GM12878 (cell line): ENCODE results near the gene SNX3. TPM values are rescaled to one million over a fixed set of nuclear protein-coding genes. Genes with fewer than 3 reads are reported as not detected.
A peak's percentile ranks its signal among the peaks of the same experiment; 100 is the strongest.

ENCODE experiments used
- ATAC-seq: fragments of 200-7000 bp; cut with Tn5 transposase; 3 replicates; pipeline ENCODE4 v1.9.1; 2020; ENCODE audit warnings: mild to moderate bottlenecking, moderate library complexity
- BruUV-seq: library from RNA; stranded (reverse); fragments of 400-500 nt; replicated peaks from 2 replicates; lab custom pipeline; 2021; lab: Mats Ljungman, UMichigan
- CTCF ChIA-PET: fragments of 300-600 bp; sonication (Branson Sonifier 250); formaldehyde crosslinking; extraction: SDS; loops from one replicate; lab custom pipeline; 2021; ENCODE audit warnings: inconsistent platforms; lab: Yijun Ruan, JAX
- POLR2A ChIA-PET: fragments of 350-600 bp; formaldehyde crosslinking; extraction: SDS; loops from one replicate; lab custom pipeline; 2021; ENCODE audit warnings: inconsistent platforms; lab: Charles Lee
- RAD21 ChIA-PET: fragments of 300-600 bp; sonication (Branson Sonifier 250); formaldehyde crosslinking; loops from one replicate; lab custom pipeline; 2023; ENCODE audit warnings: antibody characterized with exemption; ENCODE audit not compliant: unreplicated experiment; lab: Charles Lee
- SMC1A ChIA-PET: fragments of 300-600 bp; sonication (Branson Sonifier 250); formaldehyde crosslinking; loops from one replicate; lab custom pipeline; 2023; ENCODE audit not compliant: unreplicated experiment, uncharacterized antibody; lab: Charles Lee
- DNase-seq: peaks from one replicate; pipeline ENCODE4 v3.0.0-alpha.2; 2011; ENCODE audit warnings: low read depth, low spot score
- FAIRE-seq: peaks from 3 replicates; lab custom pipeline; 2011; peaks lifted over from hg19 to GRCh38; lab: Jason Lieb, UNC
- H2AFZ ChIP-seq: 2 replicates; pipeline ENCODE4 v1.6.0; 2011; ENCODE audit warnings: low read depth, low read length, control low read depth; ENCODE audit not compliant: control insufficient read depth
- H3K27ac ChIP-seq: 2 replicates; pipeline ENCODE4 v1.5.1; 2011; ENCODE audit warnings: control low read depth; ENCODE audit not compliant: control insufficient read depth, insufficient read depth
- H3K27me3 ChIP-seq, 2 experiments: replicated peaks in 1 of 2; 2 replicates each; pipeline versions ENCODE4 v1.6.0 to v1.6.1; 2011; ENCODE audit warnings: low read length in 1 of 2; ENCODE audit not compliant: control insufficient read depth in 2 of 2, insufficient read depth in 2 of 2
- H3K36me3 ChIP-seq, 2 experiments: 2 replicates each; pipeline ENCODE4 v1.5.1; 2011; ENCODE audit warnings: low read length in 1 of 2; ENCODE audit not compliant: control insufficient read depth in 2 of 2, insufficient read depth in 2 of 2
- H3K4me1 ChIP-seq: 2 replicates; pipeline ENCODE4 v1.6.1; 2011; ENCODE audit warnings: mild to moderate bottlenecking, low read length, moderate library complexity, mixed read lengths; ENCODE audit not compliant: control insufficient read depth, insufficient read depth
- H3K4me2 ChIP-seq: 2 replicates; pipeline ENCODE4 v1.6.0; 2011; ENCODE audit warnings: control low read depth; ENCODE audit not compliant: control insufficient read depth, insufficient read depth
- H3K4me3 ChIP-seq: fragments of 200-600 bp; sonication (generic); 2 replicates; pipeline ENCODE4 v1.5.1; 2016
- H3K79me2 ChIP-seq: 2 replicates; pipeline ENCODE4 v1.6.0; 2011; ENCODE audit warnings: low read length; ENCODE audit not compliant: control insufficient read depth, insufficient read depth
- H3K9ac ChIP-seq: 2 replicates; pipeline ENCODE4 v1.8.0; 2011; ENCODE audit warnings: low read length, control low read depth, mixed read lengths; ENCODE audit not compliant: control insufficient read depth, insufficient read depth
- H3K9me3 ChIP-seq: replicated peaks from 3 replicates; pipeline ENCODE4 v1.5.1; 2011; ENCODE audit warnings: mild to moderate bottlenecking, low read length; ENCODE audit not compliant: control insufficient read depth, insufficient read depth
- H4K20me1 ChIP-seq: 2 replicates; pipeline ENCODE4 v1.6.0; 2011; ENCODE audit not compliant: control insufficient read depth, insufficient read depth
- CEBPB ChIP-seq, 2 experiments: fragments of 150-350 bp in 1 of 2; IDR thresholded peaks; 2 replicates each; pipeline ENCODE4 v1.6.1; 2012 to 2014; ENCODE audit warnings: low read depth in 2 of 2, low read length in 2 of 2, borderline replicate concordance in 1 of 2, inconsistent platforms in 1 of 2
- KDM1A ChIP-seq: fragments of 200-600 bp; sonication (generic); IDR thresholded peaks from 2 replicates; pipeline ENCODE4 v1.6.1; 2016; ENCODE audit warnings: borderline replicate concordance
- LARP7 ChIP-seq: fragments of 450-650 bp; IDR thresholded peaks from 2 replicates; pipeline ENCODE4 v1.6.1; 2017; ENCODE audit warnings: mild to moderate bottlenecking
- NBN ChIP-seq: fragments of 450-650 bp; IDR thresholded peaks from 2 replicates; pipeline ENCODE4 v1.6.1; 2016
- NR2C2 ChIP-seq: IDR thresholded peaks from 2 replicates; pipeline ENCODE4 v1.6.1; 2011; ENCODE audit warnings: borderline replicate concordance, low read depth; ENCODE audit not compliant: control insufficient read depth, insufficient read length
- POLR2AphosphoS5 ChIP-seq: IDR thresholded peaks from 2 replicates; pipeline ENCODE4 v1.6.1; 2011; ENCODE audit warnings: mild to moderate bottlenecking, low read length, inconsistent platforms
- POU2F2 ChIP-seq: IDR thresholded peaks from 3 replicates; pipeline ENCODE4 v1.6.1; 2011; ENCODE audit warnings: low read depth, mild to moderate bottlenecking, low read length, borderline replicate concordance
- RELA ChIP-seq: fragments of 450-650 bp; IDR thresholded peaks from 2 replicates; pipeline ENCODE4 v1.8.0; 2014; ENCODE audit warnings: borderline replicate concordance; ENCODE audit not compliant: partially characterized antibody
- SIN3A ChIP-seq: IDR thresholded peaks from 2 replicates; pipeline ENCODE4 v1.6.1; 2012; ENCODE audit warnings: low read depth, low read length, improper control_type of control experiment
- SPI1 ChIP-seq: IDR thresholded peaks from 2 replicates; pipeline ENCODE4 v1.6.1; 2011; ENCODE audit warnings: low read depth, mild to moderate bottlenecking, low read length, moderate library complexity, borderline replicate concordance; ENCODE audit not compliant: insufficient read depth
- WGBS: methylation state at CpG from one replicate; pipeline ENCODE4 v1.1.6; 2016; ENCODE audit warnings: low lambda C conversion rate; ENCODE audit not compliant: insufficient replicate concordance, insufficient coverage; ENCODE audit errors: missing lambda C conversion rate; 5-methylcytosine and 5-hydroxymethylcytosine counted together
- in situ Hi-C: fragments of 300-500 bp; cut with MboI; formaldehyde crosslinking; loops from 9 replicates; pipeline ENCODE4 v1.14.3; 2018; ENCODE audit warnings: mixed read lengths
- intact Hi-C: fragments of 100-400 bp; cut with micrococcal nuclease; formaldehyde crosslinking; loops from one replicate; pipeline ENCODE4 v1.14.2; 2022; ENCODE audit not compliant: unreplicated experiment
- polyA plus RNA-seq, 11 experiments: library from polyadenylated mRNA; depleted of rRNA in 4 of 11; unstranded in 6 of 11; stranded (reverse) in 5 of 11; fragments of >200 nt; fragmentation: Nextera tagmentation in 4 of 11; fragmentation: Illumina TruSeq in 1 of 11; extraction: Ambion mirVana in 4 of 11; extraction: Trizol in 1 of 11; gene quantifications; 1 replicate in 1 of 11; 2 replicates in 10 of 11; pipeline versions ENCODE4 v1.2.1 to v1.2.3, GENCODE V29; 2011 to 2016; ENCODE audit warnings: inconsistent platforms in 2 of 11, missing spikeins in 2 of 11, low read depth in 1 of 11
- total RNA-seq, 4 experiments: library from RNA; depleted of rRNA in 3 of 4; stranded (reverse); fragments of >200 nt in 3 of 4; fragmentation: Illumina TruSeq in 1 of 4; extraction: Trizol in 1 of 4; gene quantifications; 2 replicates each; pipeline versions ENCODE4 v1.2.1 to v1.2.3, GENCODE V29; 2013 to 2021
- TF ChIP-seq, protein P1 (sequence below): fragments of 150-350 bp; IDR thresholded peaks from 2 replicates; pipeline ENCODE4 v1.6.1; 2014; ENCODE audit warnings: mild to moderate bottlenecking, low read depth, low read length
- TF ChIP-seq, protein P2 (sequence below): fragments of 450-650 bp; IDR thresholded peaks from 2 replicates; pipeline ENCODE4 v1.6.1; 2016; ENCODE audit warnings: mild to moderate bottlenecking
- TF ChIP-seq, protein P3 (sequence below): IDR thresholded peaks from 2 replicates; pipeline ENCODE4 v1.6.1; 2011; ENCODE audit warnings: mild to moderate bottlenecking, low read depth, low read length, moderate library complexity; ENCODE audit not compliant: insufficient replicate concordance
- TF ChIP-seq, protein P4 (sequence below): IDR thresholded peaks from 2 replicates; pipeline ENCODE4 v1.6.1; 2012; ENCODE audit warnings: low read depth, low read length, improper control_type of control experiment
- TF ChIP-seq, protein P5 (sequence below): IDR thresholded peaks from 2 replicates; pipeline ENCODE4 v1.6.1; 2012; ENCODE audit warnings: low read depth, low read length, improper control_type of control experiment

SNX3 gene
- total and polyA plus RNA-seq, 10 of the 15 experiments (the other 5 are each of a cell fraction or from before 2014, with no cell fraction given): 43.7 to 297 (median 95.6) TPM

DNA sequence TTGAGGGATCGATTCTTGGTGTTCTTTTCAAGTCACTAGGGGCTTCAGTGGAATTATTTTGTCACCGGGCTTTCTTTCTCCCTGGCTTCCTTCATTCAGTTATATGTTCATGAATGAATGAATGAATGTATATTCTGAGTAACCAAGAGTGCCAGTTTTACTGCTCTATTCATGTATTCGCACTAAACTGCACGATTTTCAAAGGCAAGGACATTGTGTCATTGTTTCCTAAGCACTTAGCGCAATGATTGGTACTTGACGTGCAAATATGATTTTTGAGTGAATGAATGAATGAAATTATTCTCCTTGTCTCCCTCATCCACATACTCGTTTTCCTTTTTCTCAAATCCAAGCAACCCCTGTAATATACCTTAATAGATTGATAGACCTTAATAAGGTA lies 34.8 kb upstream of the SNX3 start (continued):
- TF ChIP-seq, protein P1, sequence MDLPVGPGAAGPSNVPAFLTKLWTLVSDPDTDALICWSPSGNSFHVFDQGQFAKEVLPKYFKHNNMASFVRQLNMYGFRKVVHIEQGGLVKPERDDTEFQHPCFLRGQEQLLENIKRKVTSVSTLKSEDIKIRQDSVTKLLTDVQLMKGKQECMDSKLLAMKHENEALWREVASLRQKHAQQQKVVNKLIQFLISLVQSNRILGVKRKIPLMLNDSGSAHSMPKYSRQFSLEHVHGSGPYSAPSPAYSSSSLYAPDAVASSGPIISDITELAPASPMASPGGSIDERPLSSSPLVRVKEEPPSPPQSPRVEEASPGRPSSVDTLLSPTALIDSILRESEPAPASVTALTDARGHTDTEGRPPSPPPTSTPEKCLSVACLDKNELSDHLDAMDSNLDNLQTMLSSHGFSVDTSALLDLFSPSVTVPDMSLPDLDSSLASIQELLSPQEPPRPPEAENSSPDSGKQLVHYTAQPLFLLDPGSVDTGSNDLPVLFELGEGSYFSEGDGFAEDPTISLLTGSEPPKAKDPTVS: no peak
- TF ChIP-seq, protein P2, sequence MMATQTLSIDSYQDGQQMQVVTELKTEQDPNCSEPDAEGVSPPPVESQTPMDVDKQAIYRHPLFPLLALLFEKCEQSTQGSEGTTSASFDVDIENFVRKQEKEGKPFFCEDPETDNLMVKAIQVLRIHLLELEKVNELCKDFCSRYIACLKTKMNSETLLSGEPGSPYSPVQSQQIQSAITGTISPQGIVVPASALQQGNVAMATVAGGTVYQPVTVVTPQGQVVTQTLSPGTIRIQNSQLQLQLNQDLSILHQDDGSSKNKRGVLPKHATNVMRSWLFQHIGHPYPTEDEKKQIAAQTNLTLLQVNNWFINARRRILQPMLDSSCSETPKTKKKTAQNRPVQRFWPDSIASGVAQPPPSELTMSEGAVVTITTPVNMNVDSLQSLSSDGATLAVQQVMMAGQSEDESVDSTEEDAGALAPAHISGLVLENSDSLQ: no peak
- TF ChIP-seq LARP7 (no peak), CEBPB (IDR thresholded peaks at IDR 0.05; ENCODE audit: borderline replicate concordance in 1 of 2, low read depth in 2 of 2, low read length in 2 of 2) (no peak)

DNA sequence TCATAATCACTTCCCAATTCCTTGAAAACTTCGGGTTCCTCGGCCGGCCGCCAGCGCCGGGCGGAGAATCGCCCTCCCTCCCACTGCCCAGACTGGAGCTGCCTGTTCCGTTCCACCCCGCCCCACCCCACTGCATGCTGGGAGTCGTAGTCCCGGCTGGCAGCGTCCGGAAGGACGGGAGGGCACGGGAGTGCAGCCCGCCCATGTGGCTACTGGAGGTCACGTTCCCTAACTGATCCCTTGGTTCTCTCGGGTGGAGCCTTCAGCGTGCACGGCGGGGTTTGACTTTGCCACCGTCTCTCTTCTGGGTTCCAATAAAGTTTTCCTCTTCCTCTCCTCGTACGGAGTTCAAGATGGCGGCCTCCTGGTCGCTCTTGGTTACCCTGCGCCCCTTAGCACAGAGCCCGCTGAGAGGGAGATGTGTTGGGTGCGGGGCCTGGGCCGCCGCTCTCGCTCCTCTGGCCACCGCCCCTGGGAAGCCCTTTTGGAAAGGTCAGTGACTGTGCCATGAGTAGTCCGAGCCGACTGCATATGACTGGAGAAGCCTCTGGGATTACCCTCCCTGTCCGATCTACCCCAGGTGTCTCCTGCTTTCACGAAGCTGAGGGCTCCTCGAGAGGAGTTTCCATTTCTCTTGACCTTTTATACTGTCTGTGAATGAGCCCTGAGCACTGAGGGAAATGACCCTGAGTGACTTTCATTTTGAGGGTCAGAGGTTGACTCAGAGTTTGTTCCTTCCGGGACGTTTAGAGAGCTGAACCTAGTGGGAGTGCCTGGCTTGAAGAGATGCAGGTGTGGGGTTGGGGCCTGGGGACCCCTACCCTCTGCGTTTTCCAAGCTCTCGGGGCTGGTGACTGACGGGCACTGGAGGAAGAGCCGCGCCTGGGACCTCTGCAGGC lies 34.1 kb upstream of the SNX3 start, which contains the start of gene AFG1L:
TSS of gene AFG1L (plus strand) at position 328 of the 899 bp plus-strand sequence. CDS start at position 354, 26 bp downstream.
- Histone ChIP-seq H2AFZ (peak within 1 kb of the TSS; percentile 99), H3K27me3 (no peaks in the 10 kb centered on the region), H3K36me3 (no peaks in the 10 kb centered on the region), H3K4me1 (no peaks in the 10 kb centered on the region; the same call in 1 of the 2 replicates), H4K20me1 (no peaks in the 10 kb centered on the region), H3K9me3 (no peaks in the 10 kb centered on the region), H3K4me2 (peak within 1 kb of the TSS; percentile 92), H3K9ac (peak within 1 kb of the TSS; percentile 99), H3K79me2 (peaks cover 17% of the 10 kb centered on the region), H3K27ac (peak within 1 kb of the TSS; percentile 99), H3K4me3 (peak within 1 kb of the TSS; percentile 76)
- FAIRE-seq (peak; percentile 86), ATAC-seq (peak; percentile 94), DNase-seq (peak; percentile 74)
- ChIA-PET RAD21 (interaction anchor here (1.0 to 5.6 kb wide), 3 partner anchors 9 to 35 kb away, joined by 3 to 27 read pairs (median 3); partner anchors contain the start of gene SNX3), POLR2A (interaction anchor here (0.6 to 4.9 kb wide), 7 partner anchors 9 to 618 kb away, joined by 3 to 34 read pairs (median 3); partner anchors contain the start of gene SNX3), SMC1A (interaction anchor here (0.6 to 2.5 kb wide), 11 partner anchors 9 to 1075 kb away, joined by 3 to 9 read pairs (median 4); partner anchors contain the start of gene SNX3), CTCF (interaction anchor here (0.6 to 1.6 kb wide), 6 partner anchors 34 to 197 kb away, joined by 3 to 4 read pairs (median 3); partner anchors contain the start of gene SNX3)
- WGBS: 1% methylated on average over 46 of the region's 46 CpGs
- TSS peak; percentile 80 for BruUV-seq
- in situ Hi-C loops (no loop called here), intact Hi-C loops (loop anchor here (1.0 to 2.0 kb wide), 2 partner anchors 34 to 54 kb away; partner anchors contain the start of gene SNX3)
- TF ChIP-seq RELA (peak; percentile 37), NR2C2 (no peak), SIN3A (peak; percentile 66; the same call in 1 of the 2 replicates), KDM1A (no peak), POLR2AphosphoS5 (peak; percentile 65), POU2F2 (no peak; the same call in 2 of the 3 replicates), SPI1 (no peak), NBN (peak; percentile 84; the same call in 1 of the 2 replicates)
- TF ChIP-seq, protein P3, sequence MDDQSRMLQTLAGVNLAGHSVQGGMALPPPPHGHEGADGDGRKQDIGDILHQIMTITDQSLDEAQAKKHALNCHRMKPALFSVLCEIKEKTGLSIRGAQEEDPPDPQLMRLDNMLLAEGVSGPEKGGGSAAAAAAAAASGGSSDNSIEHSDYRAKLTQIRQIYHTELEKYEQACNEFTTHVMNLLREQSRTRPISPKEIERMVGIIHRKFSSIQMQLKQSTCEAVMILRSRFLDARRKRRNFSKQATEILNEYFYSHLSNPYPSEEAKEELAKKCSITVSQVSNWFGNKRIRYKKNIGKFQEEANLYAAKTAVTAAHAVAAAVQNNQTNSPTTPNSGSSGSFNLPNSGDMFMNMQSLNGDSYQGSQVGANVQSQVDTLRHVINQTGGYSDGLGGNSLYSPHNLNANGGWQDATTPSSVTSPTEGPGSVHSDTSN: no peak
- TF ChIP-seq, protein P4, sequence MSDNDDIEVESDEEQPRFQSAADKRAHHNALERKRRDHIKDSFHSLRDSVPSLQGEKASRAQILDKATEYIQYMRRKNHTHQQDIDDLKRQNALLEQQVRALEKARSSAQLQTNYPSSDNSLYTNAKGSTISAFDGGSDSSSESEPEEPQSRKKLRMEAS: no peak
- TF ChIP-seq, protein P5, sequence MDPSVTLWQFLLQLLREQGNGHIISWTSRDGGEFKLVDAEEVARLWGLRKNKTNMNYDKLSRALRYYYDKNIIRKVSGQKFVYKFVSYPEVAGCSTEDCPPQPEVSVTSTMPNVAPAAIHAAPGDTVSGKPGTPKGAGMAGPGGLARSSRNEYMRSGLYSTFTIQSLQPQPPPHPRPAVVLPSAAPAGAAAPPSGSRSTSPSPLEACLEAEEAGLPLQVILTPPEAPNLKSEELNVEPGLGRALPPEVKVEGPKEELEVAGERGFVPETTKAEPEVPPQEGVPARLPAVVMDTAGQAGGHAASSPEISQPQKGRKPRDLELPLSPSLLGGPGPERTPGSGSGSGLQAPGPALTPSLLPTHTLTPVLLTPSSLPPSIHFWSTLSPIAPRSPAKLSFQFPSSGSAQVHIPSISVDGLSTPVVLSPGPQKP: peak; percentile 88
